SK-N-SH (cell line): ENCODE data around the gene QRICH2. TPM values are rescaled to one million over a fixed set of nuclear protein-coding genes. Genes with fewer than 3 reads are reported as not detected.

Source experiments
- CTCF ChIA-PET: fragments of 300-600, 350-600 bp; formaldehyde crosslinking; extraction: SDS; loops from one replicate; lab custom pipeline; 2021; lab: Yijun Ruan, JAX
- POLR2A ChIA-PET: fragments of 350-600 bp; sonication (Branson Sonifier 250); formaldehyde crosslinking; extraction: SDS; loops from one replicate; lab custom pipeline; 2020; ENCODE audit warnings: antibody characterized with exemption, inconsistent platforms; lab: Yijun Ruan, JAX
- DNase-seq: peaks from one replicate; pipeline ENCODE4 v3.0.0; 2012
- H2AFZ ChIP-seq: fragments of 200-600 bp; sonication (generic); 2 replicates; pipeline ENCODE4 v1.8.1; 2016; ENCODE audit warnings: antibody characterized with exemption, mild to moderate bottlenecking, low read depth
- H3F3A ChIP-seq: fragments of 200-600 bp; sonication (generic); replicated peaks from 2 replicates; pipeline ENCODE3; 2016; ENCODE audit warnings: antibody characterized with exemption, mild to moderate bottlenecking; ENCODE audit not compliant: insufficient read depth
- H3K27ac ChIP-seq, 2 experiments: fragments of 200-500 bp in 1 of 2; fragments of 200-600 bp in 1 of 2; sonication (Bioruptor generic) in 1 of 2; sonication (generic), shearing (Covaris generic) in 1 of 2; 2 replicates each; pipeline versions ENCODE4 v1.5.1 to v1.6.1; 2014 to 2016; ENCODE audit warnings: low read depth in 2 of 2, inconsistent platforms in 1 of 2, low read length in 1 of 2, mild to moderate bottlenecking in 1 of 2, mixed read lengths in 1 of 2
- H3K27me3 ChIP-seq: fragments of 200-600 bp; sonication (generic), shearing (Covaris generic); 2 replicates; pipeline ENCODE4 v1.6.1; 2016; ENCODE audit warnings: mixed run types; ENCODE audit not compliant: insufficient read depth
- H3K36me3 ChIP-seq, 2 experiments: fragments of 200-500 bp in 1 of 2; fragments of 200-600 bp in 1 of 2; sonication (Bioruptor generic) in 1 of 2; sonication (generic) in 1 of 2; replicated peaks in 1 of 2; 2 replicates each; pipeline versions ENCODE3 to v1.5.1; 2014 to 2016; ENCODE audit warnings: low read length in 1 of 2, mild to moderate bottlenecking in 1 of 2; ENCODE audit not compliant: insufficient read depth in 2 of 2, control insufficient read depth in 1 of 2
- H3K4me1 ChIP-seq, 2 experiments: fragments of 200-500 bp in 1 of 2; fragments of 200-600 bp in 1 of 2; sonication (Bioruptor generic) in 1 of 2; sonication (generic), shearing (Covaris generic) in 1 of 2; 2 replicates each; pipeline versions ENCODE4 v1.5.1 to v1.6.1; 2014 to 2016; ENCODE audit warnings: low read depth in 1 of 2, low read length in 1 of 2, mixed run types in 1 of 2; ENCODE audit not compliant: insufficient read depth in 2 of 2, control insufficient read depth in 1 of 2
- H3K4me2 ChIP-seq: fragments of 200-600 bp; sonication (generic), shearing (Covaris generic); 2 replicates; pipeline ENCODE4 v1.6.1; 2017; ENCODE audit warnings: mixed run types
- H3K4me3 ChIP-seq, 2 experiments: fragments of 200-500 bp in 1 of 2; fragments of 200-600 bp in 1 of 2; sonication (Bioruptor generic) in 1 of 2; sonication (generic), shearing (Covaris generic) in 1 of 2; 2 replicates each; pipeline versions ENCODE4 v1.5.1 to v1.8.1; 2014 to 2016; ENCODE audit warnings: low read depth in 2 of 2, inconsistent platforms in 1 of 2, low read length in 1 of 2, mild to moderate bottlenecking in 1 of 2, mixed read lengths in 1 of 2, moderate library complexity in 1 of 2
- H3K79me2 ChIP-seq: fragments of 200-600 bp; sonication (generic); 2 replicates; pipeline ENCODE4 v1.8.1; 2017; ENCODE audit warnings: mild to moderate bottlenecking; ENCODE audit not compliant: insufficient read depth
- H3K9ac ChIP-seq: fragments of 200-600 bp; sonication (generic); 2 replicates; pipeline ENCODE4 v1.6.1; 2017; ENCODE audit warnings: mixed run types
- H3K9me2 ChIP-seq: fragments of 200-600 bp; sonication (generic); 2 replicates; pipeline ENCODE4 v1.6.1; 2017; ENCODE audit warnings: mixed run types
- H3K9me3 ChIP-seq: fragments of 200-600 bp; sonication (generic); 2 replicates; pipeline ENCODE4 v1.6.1; 2017; ENCODE audit warnings: mixed run types, mild to moderate bottlenecking, moderate library complexity
- H4K20me1 ChIP-seq: fragments of 200-600 bp; sonication (generic); 2 replicates; pipeline ENCODE4 v1.6.1; 2017; ENCODE audit warnings: mild to moderate bottlenecking, mixed run types; ENCODE audit not compliant: insufficient read depth
- CTCF ChIP-seq: fragments of 200-600 bp; sonication (generic); IDR thresholded peaks from 2 replicates; pipeline ENCODE4 v1.6.1; 2017; ENCODE audit warnings: antibody characterized with exemption, mild to moderate bottlenecking, moderate library complexity
- FOXJ3 ChIP-seq: sonication (generic); formaldehyde crosslinking; IDR thresholded peaks from 2 replicates; pipeline ENCODE4 v1.5.1; 2020; ENCODE audit warnings: mild to moderate bottlenecking, missing genetic modification reagents
- GABPA ChIP-seq: IDR thresholded peaks from 2 replicates; pipeline ENCODE4 v1.4.0; 2012; ENCODE audit warnings: low read depth, mild to moderate bottlenecking
- GATA2 ChIP-seq: sonication (generic); formaldehyde crosslinking; IDR thresholded peaks from 2 replicates; pipeline ENCODE4 v1.5.0; 2020; ENCODE audit warnings: mild to moderate bottlenecking, missing genetic modification reagents
- JUND ChIP-seq: IDR thresholded peaks from 2 replicates; pipeline ENCODE4 v1.4.0; 2012
- MAX ChIP-seq: IDR thresholded peaks from 2 replicates; pipeline ENCODE4 v1.4.0; 2012; ENCODE audit warnings: low read depth
- MXI1 ChIP-seq: IDR thresholded peaks from 2 replicates; pipeline ENCODE4 v1.6.1; 2012; ENCODE audit warnings: mild to moderate bottlenecking, low read depth, low read length, improper control_type of control experiment
- NFIC ChIP-seq: IDR thresholded peaks from 2 replicates; pipeline ENCODE4 v1.4.0; 2012; ENCODE audit warnings: borderline replicate concordance
- NRF1 ChIP-seq: IDR thresholded peaks from 2 replicates; pipeline ENCODE4 v1.6.1; 2012; ENCODE audit warnings: low read depth, mild to moderate bottlenecking, low read length
- POLR2AphosphoS5 ChIP-seq: IDR thresholded peaks from 2 replicates; pipeline ENCODE4 v1.6.1; 2012; ENCODE audit warnings: low read depth, low read length
- RAD21 ChIP-seq: IDR thresholded peaks from 2 replicates; pipeline ENCODE4 v1.6.1; 2012; ENCODE audit warnings: mild to moderate bottlenecking, low read length
- RCOR1 ChIP-seq: fragments of 150-350 bp; IDR thresholded peaks from 2 replicates; pipeline ENCODE4 v1.6.1; 2017; ENCODE audit warnings: antibody characterized with exemption, low read length
- RXRA ChIP-seq: IDR thresholded peaks from 2 replicates; pipeline ENCODE4 v1.4.0; 2012; ENCODE audit warnings: low read depth, mild to moderate bottlenecking, borderline replicate concordance
- SMC3 ChIP-seq: IDR thresholded peaks from 2 replicates; pipeline ENCODE4 v1.6.1; 2012; ENCODE audit warnings: low read depth, low read length, improper control_type of control experiment
- TAF1 ChIP-seq: IDR thresholded peaks from 2 replicates; pipeline ENCODE4 v1.6.1; 2012; ENCODE audit warnings: low read depth, mild to moderate bottlenecking, low read length, moderate library complexity, borderline replicate concordance
- TEAD4 ChIP-seq: IDR thresholded peaks from 2 replicates; pipeline ENCODE4 v1.4.0; 2012; ENCODE audit warnings: mild to moderate bottlenecking, borderline replicate concordance; ENCODE audit not compliant: insufficient read depth
- WGBS: methylation state at CpG from one replicate; pipeline ENCODE4 v1.1.6; 2017; ENCODE audit warnings: low lambda C conversion rate; 5-methylcytosine and 5-hydroxymethylcytosine counted together
- polyA plus RNA-seq, 3 experiments: library from polyadenylated mRNA; depleted of rRNA; stranded (reverse); fragments of >200 nt; gene quantifications; 2 replicates each; pipeline ENCODE4 v1.2.3, GENCODE V29; 2012
- TF ChIP-seq, protein P1 (sequence below): fragments of 150-350 bp; IDR thresholded peaks from 2 replicates; pipeline ENCODE4 v1.6.1; 2016; ENCODE audit warnings: mild to moderate bottlenecking, low read depth, low read length
- TF ChIP-seq, protein P2 (sequence below): IDR thresholded peaks from 2 replicates; pipeline ENCODE4 v1.4.0; 2012; ENCODE audit warnings: low read depth, borderline replicate concordance

QRICH2 gene
- polyA plus RNA-seq, 1 of the 3 experiments (the other 2 are of a cell fraction) = 6.2 TPM

DNA sequence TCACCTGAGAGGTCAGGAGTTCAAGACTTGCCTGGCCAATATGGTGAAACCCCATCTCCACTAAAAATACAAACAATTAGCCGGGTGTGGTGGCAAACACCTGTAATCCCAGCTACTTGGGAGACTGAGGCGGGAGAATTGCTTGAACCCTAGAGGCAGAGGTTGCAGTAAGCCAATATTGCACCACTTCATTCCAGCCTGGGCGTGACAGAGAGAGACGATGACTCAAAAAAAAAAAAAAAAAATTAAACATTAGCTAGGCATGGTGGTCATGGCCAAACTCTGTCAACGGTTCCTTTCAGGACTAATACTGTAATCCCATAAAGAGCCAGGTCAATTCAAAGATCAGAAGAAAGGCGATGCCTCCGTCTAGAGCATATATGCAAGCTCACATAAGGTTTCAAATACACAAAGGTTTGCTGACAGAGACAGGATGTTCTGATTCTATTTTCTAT lies 70.2 kb downstream of the QRICH2 start:
- Histone ChIP-seq H3K79me2 (no peaks in the 10 kb centered on the region), H3K4me1 (peaks cover 0 to 15% of the 10 kb centered on the region in 2 experiments; a peak in 1 of 4 replicates), H3K4me2 (no peak overlapping the region), H3K9me3 (no peaks in the 10 kb centered on the region), H3F3A (peaks cover 20% of the 10 kb centered on the region), H3K27me3 (no peaks in the 10 kb centered on the region), H3K36me3 (no peaks in the 10 kb centered on the region), H2AFZ (no peak overlapping the region), H3K9me2 (no peaks in the 10 kb centered on the region), H3K27ac (no peak overlapping the region), H4K20me1 (no peaks in the 10 kb centered on the region), H3K9ac (no peak overlapping the region), H3K4me3 (no peak overlapping the region)
- DNase-seq = no peak
- ChIA-PET POLR2A (no interaction called here), CTCF (interaction anchor here (0.9 to 3.0 kb wide), 8 partner anchors 9 to 224 kb away, joined by 3 to 15 read pairs (median 4); no protein-coding TSS in a partner anchor)
- no peak for TF ChIP-seq RCOR1
- TF ChIP-seq CTCF = no peak
- WGBS = 85% methylated on average over 7 of the region's 7 CpGs

DNA sequence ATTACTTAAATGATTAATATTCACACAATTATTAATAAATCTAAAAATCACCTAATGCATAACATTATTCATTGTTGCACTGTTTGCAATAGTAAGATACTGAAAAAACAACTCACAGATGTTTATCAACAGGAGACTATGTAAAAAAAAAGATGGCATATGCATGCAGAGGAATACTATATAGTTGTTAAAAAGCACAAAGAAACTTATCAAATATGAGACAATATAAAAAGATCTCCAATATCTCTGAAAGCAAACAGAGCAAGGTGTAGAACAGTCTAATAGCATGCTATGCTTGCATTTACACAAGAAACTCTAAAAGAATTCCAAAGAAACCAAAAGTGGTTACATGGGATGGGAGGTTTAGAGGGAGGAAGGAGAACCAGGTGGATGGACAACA lies 71.5 kb downstream of the QRICH2 start:
- no peak for DNase-seq
- peaks cover 20% of the 10 kb centered on the region for H3F3A ChIP-seq
- no peaks in the 10 kb centered on the region for H4K20me1 ChIP-seq
- no peaks in the 10 kb centered on the region for H3K9me2 ChIP-seq
- no peak overlapping the region for H3K27ac ChIP-seq
- ChIA-PET POLR2A (no interaction called here), CTCF (interaction anchor here (0.6 to 2.1 kb wide), 5 partner anchors 36 to 217 kb away, joined by 3 to 12 read pairs (median 3); partner anchors contain the start of gene UBE2O)
- H3K4me2 ChIP-seq = no peak overlapping the region
- no peak overlapping the region for H3K4me3 ChIP-seq
- no peak overlapping the region for H2AFZ ChIP-seq
- H3K9ac ChIP-seq = no peak overlapping the region
- no peaks in the 10 kb centered on the region for H3K9me3 ChIP-seq
- H3K79me2 ChIP-seq = no peaks in the 10 kb centered on the region
- no peaks in the 10 kb centered on the region for H3K36me3 ChIP-seq
- TF ChIP-seq RCOR1 = no peak
- no peak for TF ChIP-seq RAD21
- no peak for TF ChIP-seq POLR2AphosphoS5
- TF ChIP-seq NFIC = no peak
- TF ChIP-seq FOXJ3 (CRISPR knock-in tag) = no peak
- TF ChIP-seq GABPA = no peak
- H3K4me1 ChIP-seq = peaks cover 0 to 15% of the 10 kb centered on the region in 2 experiments; a peak in 1 of 4 replicates
- H3K27me3 ChIP-seq = no peaks in the 10 kb centered on the region

GRCh38 chr17:76235883-76236282 lies 72.2 kb downstream of the QRICH2 start:
- Histone ChIP-seq H3K9ac (no peak overlapping the region), H2AFZ (no peak overlapping the region), H3K9me2 (no peaks in the 10 kb centered on the region), H4K20me1 (no peaks in the 10 kb centered on the region), H3K4me2 (no peak overlapping the region), H3K27me3 (no peaks in the 10 kb centered on the region), H3K27ac (no peak overlapping the region), H3K36me3 (no peaks in the 10 kb centered on the region), H3K4me3 (no peak overlapping the region), H3K9me3 (no peaks in the 10 kb centered on the region), H3K4me1 (peaks cover 0 to 11% of the 10 kb centered on the region in 2 experiments; a peak in 1 of 4 replicates), H3K79me2 (no peaks in the 10 kb centered on the region), H3F3A (peaks cover 20% of the 10 kb centered on the region)
- 95% methylated on average over 2 of the region's 2 CpGs for WGBS
- ChIA-PET POLR2A (no interaction called here), CTCF (interaction anchor here (0.6 to 1.3 kb wide), 4 partner anchors 44 to 67 kb away, joined by 3 read pairs; no protein-coding TSS in a partner anchor)
- no peak for DNase-seq
- TF ChIP-seq JUND (no peak), TEAD4 (no peak), POLR2AphosphoS5 (no peak), NFIC (no peak), SMC3 (no peak), RCOR1 (no peak), TAF1 (no peak), GATA2 (CRISPR knock-in tag) (no peak), MXI1 (no peak), RXRA (no peak), RAD21 (no peak), NRF1 (no peak), MAX (no peak)
- TF ChIP-seq, protein P1, sequence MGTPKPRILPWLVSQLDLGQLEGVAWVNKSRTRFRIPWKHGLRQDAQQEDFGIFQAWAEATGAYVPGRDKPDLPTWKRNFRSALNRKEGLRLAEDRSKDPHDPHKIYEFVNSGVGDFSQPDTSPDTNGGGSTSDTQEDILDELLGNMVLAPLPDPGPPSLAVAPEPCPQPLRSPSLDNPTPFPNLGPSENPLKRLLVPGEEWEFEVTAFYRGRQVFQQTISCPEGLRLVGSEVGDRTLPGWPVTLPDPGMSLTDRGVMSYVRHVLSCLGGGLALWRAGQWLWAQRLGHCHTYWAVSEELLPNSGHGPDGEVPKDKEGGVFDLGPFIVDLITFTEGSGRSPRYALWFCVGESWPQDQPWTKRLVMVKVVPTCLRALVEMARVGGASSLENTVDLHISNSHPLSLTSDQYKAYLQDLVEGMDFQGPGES = no peak
- TF ChIP-seq, protein P2, sequence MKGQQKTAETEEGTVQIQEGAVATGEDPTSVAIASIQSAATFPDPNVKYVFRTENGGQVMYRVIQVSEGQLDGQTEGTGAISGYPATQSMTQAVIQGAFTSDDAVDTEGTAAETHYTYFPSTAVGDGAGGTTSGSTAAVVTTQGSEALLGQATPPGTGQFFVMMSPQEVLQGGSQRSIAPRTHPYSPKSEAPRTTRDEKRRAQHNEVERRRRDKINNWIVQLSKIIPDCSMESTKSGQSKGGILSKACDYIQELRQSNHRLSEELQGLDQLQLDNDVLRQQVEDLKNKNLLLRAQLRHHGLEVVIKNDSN = no peak
